GM18907 (cell line): Measurements from ENCODE around the gene APP.

Experiments used
- ATAC-seq: cut with Tn5 transposase; IDR thresholded peaks from one replicate; pipeline ENCODE4 v1.9.1; 2021; ENCODE audit warnings: mild to moderate bottlenecking, moderate library complexity; ENCODE audit not compliant: unreplicated experiment

Gene APP

GRCh38 chr21:25987531-25987930 is 183.0 kb downstream of the APP start:
- ATAC-seq, result no peak

GRCh38 chr21:25986928-25987327 is 183.6 kb downstream of the APP start:
- ATAC-seq, result no peak

GRCh38 chr21:25985990-25986389 is 184.6 kb downstream of the APP start:
- no peak for ATAC-seq

- no peak for ATAC-seq
Measured at GRCh38 chr21:25984538-25984937, 186.0 kb downstream of the APP start.

GRCh38 chr21:25983745-25984144 is 186.8 kb downstream of the APP start:
- ATAC-seq, result no peak

GRCh38 chr21:25980710-25981109 is 189.9 kb downstream of the APP start:
- ATAC-seq, result no peak

GRCh38 chr21:25979845-25980616 is 190.5 kb downstream of the APP start:
- no peak for ATAC-seq

GRCh38 chr21:25977068-25977611 is 193.4 kb downstream of the APP start:
- ATAC-seq, result no peak

GRCh38 chr21:25974964-25975363 is 195.6 kb downstream of the APP start:
- no peak for ATAC-seq

GRCh38 chr21:25970254-25970930 is 200.2 kb downstream of the APP start:
- no peak for ATAC-seq

- ATAC-seq, result peak; percentile 43
Measured at GRCh38 chr21:25967901-25968438, 202.6 kb downstream of the APP start.

- ATAC-seq, result peak; percentile 98
Measured at GRCh38 chr21:25967181-25967900, 203.2 kb downstream of the APP start.

- no peak for ATAC-seq
Measured at GRCh38 chr21:25965951-25966707, 204.4 kb downstream of the APP start.

GRCh38 chr21:25964926-25965325 is 205.6 kb downstream of the APP start:
- ATAC-seq, result no peak

GRCh38 chr21:25964015-25964414 is 206.6 kb downstream of the APP start:
- no peak for ATAC-seq

GRCh38 chr21:25963181-25963580 is 207.4 kb downstream of the APP start:
- ATAC-seq, result no peak

GRCh38 chr21:25961042-25961441 is 209.5 kb downstream of the APP start:
- ATAC-seq, result no peak

GRCh38 chr21:25960402-25960801 is 210.2 kb downstream of the APP start:
- ATAC-seq, result no peak

- no peak for ATAC-seq
Measured at GRCh38 chr21:25959799-25960198, 210.8 kb downstream of the APP start.

- ATAC-seq, result no peak
Measured at GRCh38 chr21:25956993-25957714, 213.4 kb downstream of the APP start.
